Thyroid gland (tissue), 4 donors: Measurements from ENCODE around the gene KPNA5.

Experiments used
- CTCF ChIP-seq, 6 experiments: fragments of 200-600 bp in 3 of 6; fragments of 450-650 bp in 3 of 6; sonication (generic) in 3 of 6; IDR thresholded peaks; one replicate each; pipeline ENCODE4 v1.5.1; 2016 to 2019; ENCODE audit warnings: antibody characterized with exemption in 6 of 6, mild to moderate bottlenecking in 2 of 6, inconsistent platforms in 1 of 6, moderate library complexity in 1 of 6
- POLR2A ChIP-seq, 2 donors: fragments of 450-650 bp; IDR thresholded peaks; one replicate each; pipeline ENCODE4 v1.6.1; 2017; ENCODE audit warnings: antibody characterized with exemption in 2 of 2, mild to moderate bottlenecking in 2 of 2, moderate library complexity in 1 of 2

- TF ChIP-seq POLR2A (IDR thresholded peaks at IDR 0.05): no peak
- no peak for TF ChIP-seq CTCF (IDR thresholded peaks at IDR 0.05)
Observed at GRCh38 chr6:116695401-116695800, 14.4 kb downstream of the KPNA5 start.
